ENCODE results near the gene LCE1E.

GRCh38 chr1:152737997-152738396 lies 48.1 kb upstream of the LCE1E start:
- TF ChIP-seq CTCF (IDR thresholded peaks at IDR 0.05; ENCODE audit: low read depth, low read length), result no peak
- TF ChIP-seq EZH2phosphoT487 (IDR thresholded peaks at IDR 0.05; ENCODE audit: low read depth), result no peak

All from OCI-LY3 (cell line).